ENCODE results near the gene ABHD8.
A peak's percentile ranks its signal among the peaks of the same experiment; 100 is the strongest.

Gene ABHD8

DNA sequence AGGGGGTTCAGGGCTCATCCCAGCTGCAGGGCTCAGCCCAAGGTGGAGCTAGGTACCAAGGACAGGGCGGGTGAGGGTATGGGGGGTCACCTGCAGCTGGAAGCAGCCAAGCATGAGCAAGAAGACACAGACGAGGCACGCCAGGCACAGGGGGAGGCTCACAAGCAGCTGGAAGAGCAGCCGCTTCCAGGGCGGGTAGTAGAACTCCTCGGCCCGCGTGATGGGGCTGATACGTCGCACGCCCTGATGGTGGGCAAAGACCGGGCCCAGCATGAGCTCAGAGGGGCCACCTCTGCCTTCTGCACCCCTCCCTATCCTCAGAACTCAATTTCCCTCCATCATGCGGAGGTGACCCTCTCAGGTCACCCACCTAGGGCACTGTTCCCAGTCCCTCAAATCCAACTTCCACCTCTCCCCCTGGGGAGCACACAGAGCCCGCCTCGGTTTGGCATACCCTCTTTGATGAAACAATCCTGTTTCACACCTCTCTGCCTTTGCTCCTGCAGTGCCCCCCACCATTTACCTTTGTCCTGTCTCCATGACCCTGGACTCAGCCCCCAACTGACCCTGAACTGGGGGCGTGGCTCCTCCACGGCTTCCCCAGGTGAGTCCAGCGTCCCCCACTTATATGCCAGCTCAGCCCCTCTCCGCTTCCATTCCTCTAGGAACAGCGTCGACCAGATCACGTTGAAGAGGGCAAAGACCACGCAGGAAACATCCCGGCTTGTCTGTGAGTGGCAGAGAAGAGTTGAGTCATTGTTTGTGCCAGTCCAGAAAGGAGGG is 27.2 kb upstream of the ABHD8 start:
- no peak overlapping the region for H3K4me3 ChIP-seq (ENCODE audit: low read length)
- no peak overlapping the region for H3K9ac ChIP-seq (ENCODE audit: low read length)
- peaks cover 8% of the 10 kb centered on the region for H3K4me1 ChIP-seq (ENCODE audit: control insufficient read depth, insufficient read depth, low read length)
- H3K27me3 ChIP-seq (ENCODE audit: control insufficient read depth, insufficient read depth, low read length): peaks cover 10% of the 10 kb centered on the region
- H3K27ac ChIP-seq (ENCODE audit: low read depth, low read length): no peak overlapping the region
- H3K36me3 ChIP-seq (ENCODE audit: control insufficient read depth, insufficient read depth, low read length): no peaks in the 10 kb centered on the region

DNA sequence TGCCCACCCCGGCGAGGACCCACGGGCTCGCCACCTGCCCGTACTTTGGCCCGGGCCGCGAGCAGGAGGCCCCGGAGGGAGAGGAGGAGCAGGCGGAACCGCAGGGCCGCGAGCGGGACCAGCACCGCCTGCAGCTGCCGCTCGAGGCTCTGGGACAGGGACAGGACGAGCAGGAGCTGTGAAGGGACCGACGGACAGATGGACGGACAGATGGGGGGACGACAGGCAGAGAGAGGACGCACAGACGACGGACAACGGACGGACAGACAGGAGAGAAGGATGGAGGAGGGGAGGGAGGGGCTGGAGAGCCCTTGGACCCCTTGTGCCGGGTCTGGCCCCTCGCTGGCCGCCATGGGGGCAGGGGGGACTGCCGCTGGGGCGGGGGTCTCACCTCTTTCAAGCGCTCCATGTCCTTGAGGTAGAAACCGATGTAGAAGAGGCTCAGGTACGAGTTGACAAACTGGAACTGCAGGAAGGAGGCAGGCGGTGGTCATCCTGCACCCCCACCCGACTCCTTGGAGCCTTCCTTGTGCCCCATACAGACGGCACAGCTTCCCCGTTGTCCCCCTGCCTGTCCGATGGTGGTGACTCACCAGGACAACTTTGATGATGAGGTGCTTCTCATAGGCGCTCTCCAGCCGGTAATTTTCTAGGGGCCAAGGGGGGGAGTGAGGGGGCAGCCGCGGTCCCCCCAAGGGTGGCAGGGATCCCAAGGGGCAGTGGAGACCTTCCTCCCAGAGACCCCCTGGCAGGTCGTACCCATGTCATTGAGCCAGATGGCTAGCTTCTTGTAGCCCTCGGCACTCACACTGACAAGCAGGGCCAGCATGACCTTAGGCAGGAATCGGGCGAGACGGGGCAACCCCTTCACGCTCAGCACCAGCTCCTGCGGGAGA is 26.4 kb upstream of the ABHD8 start:
- Histone ChIP-seq H3K4me1 (ENCODE audit: control insufficient read depth, insufficient read depth, low read length) (peaks cover 3% of the 10 kb centered on the region), H3K27me3 (ENCODE audit: control insufficient read depth, insufficient read depth, low read length) (peaks cover 10% of the 10 kb centered on the region), H3K9ac (ENCODE audit: low read length) (no peak overlapping the region), H3K27ac (ENCODE audit: low read depth, low read length) (no peak overlapping the region), H3K36me3 (ENCODE audit: control insufficient read depth, insufficient read depth, low read length) (no peaks in the 10 kb centered on the region), H3K4me3 (ENCODE audit: low read length) (no peak overlapping the region)

DNA sequence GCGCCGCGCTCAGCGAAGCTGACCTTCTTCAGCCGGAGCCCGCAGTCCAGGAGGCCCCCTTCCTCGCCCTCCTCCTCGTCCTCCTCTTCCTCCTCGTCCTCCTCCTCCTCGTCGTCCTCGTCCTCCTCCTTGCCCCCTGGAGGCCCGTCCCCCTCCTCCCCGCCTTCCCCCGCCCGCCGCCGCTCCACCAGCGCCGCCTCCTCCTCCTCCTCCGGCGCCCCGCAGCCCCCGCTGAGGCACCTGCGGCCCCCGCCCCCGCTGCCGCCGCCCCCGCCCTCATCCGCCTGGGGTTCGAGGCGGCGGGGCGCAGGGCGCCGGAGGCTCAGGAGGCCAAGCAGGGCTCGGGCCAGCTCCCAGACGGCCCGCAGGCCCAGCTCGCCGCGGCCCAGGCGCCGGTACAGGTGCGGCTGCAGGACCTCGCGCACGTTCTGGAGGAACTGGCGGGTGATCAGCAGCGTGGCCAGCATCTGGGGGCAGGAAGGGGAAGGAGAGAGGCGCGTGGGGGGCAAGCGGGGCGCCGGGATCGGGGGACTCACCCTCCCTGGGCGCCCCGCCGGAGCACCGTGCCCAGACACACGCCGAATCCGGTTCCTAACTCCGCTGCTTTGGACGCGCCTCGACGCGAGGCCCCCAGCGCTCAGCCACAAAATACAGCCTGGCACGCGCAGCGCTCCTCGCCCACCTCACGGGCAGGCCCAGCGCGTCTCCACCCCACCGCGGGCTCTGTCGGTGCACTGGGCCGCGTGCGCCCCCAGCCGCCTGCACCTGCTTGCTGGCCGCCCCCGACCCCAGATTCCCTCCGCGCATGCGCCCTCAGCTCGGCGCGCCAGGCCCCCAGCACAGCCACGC is 25.5 kb upstream of the ABHD8 start:
- Histone ChIP-seq H3K4me1 (ENCODE audit: control insufficient read depth, insufficient read depth, low read length) (peaks cover 3% of the 10 kb centered on the region), H3K9ac (ENCODE audit: low read length) (no peak overlapping the region), H3K36me3 (ENCODE audit: control insufficient read depth, insufficient read depth, low read length) (no peaks in the 10 kb centered on the region), H3K27me3 (ENCODE audit: control insufficient read depth, insufficient read depth, low read length) (peaks cover 10% of the 10 kb centered on the region), H3K27ac (ENCODE audit: low read depth, low read length) (no peak overlapping the region), H3K4me3 (ENCODE audit: low read length) (peak overlapping the region; percentile 36)

DNA sequence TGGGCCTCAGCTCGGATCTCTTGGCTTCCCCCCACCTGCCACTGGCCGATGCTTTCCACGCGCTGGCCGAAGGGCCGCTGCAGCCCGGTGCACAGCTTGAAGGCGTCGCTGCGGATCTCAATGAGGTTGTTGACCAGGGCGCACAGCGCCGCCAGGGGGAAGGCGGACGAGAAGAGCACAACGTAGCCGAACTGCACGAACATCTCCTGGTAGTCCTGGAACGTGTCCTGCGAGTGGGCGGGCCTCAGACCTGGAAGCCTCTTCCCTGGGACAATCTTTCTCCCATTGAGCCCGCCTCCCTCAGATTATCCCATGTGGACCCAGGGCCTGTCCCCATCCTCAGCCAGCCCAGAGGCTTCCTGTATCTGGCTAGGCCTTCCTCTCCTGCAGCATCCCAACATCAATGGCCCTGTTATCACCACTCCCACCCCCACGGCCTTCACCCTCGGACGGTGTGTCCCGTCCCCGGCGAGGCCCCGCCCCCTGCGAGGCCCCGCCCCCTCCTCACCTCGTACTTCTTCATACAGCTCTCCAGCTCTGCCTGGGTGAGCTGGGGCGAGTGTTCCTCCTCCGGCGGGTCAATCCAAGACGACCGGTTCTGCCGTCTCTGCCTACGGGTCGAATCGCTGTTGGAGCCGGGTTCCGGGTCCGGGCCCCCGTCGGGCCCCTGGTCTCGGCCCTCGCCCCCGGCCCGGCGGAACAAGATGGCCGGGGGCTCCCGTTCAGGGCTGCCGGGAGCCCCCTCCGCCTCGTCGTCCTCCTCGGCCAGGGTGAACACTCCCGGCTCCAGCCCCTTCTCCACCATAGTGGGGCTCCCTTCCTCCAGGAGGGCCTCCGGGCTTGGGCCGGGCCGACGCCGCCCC is 24.7 kb upstream of the ABHD8 start:
- Histone ChIP-seq H3K4me3 (ENCODE audit: low read length) (peak overlapping the region; percentile 36), H3K27ac (ENCODE audit: low read depth, low read length) (no peak overlapping the region), H3K4me1 (ENCODE audit: control insufficient read depth, insufficient read depth, low read length) (peaks cover 3% of the 10 kb centered on the region), H3K27me3 (ENCODE audit: control insufficient read depth, insufficient read depth, low read length) (peaks cover 10% of the 10 kb centered on the region), H3K9ac (ENCODE audit: low read length) (no peak overlapping the region), H3K36me3 (ENCODE audit: control insufficient read depth, insufficient read depth, low read length) (no peaks in the 10 kb centered on the region)

DNA sequence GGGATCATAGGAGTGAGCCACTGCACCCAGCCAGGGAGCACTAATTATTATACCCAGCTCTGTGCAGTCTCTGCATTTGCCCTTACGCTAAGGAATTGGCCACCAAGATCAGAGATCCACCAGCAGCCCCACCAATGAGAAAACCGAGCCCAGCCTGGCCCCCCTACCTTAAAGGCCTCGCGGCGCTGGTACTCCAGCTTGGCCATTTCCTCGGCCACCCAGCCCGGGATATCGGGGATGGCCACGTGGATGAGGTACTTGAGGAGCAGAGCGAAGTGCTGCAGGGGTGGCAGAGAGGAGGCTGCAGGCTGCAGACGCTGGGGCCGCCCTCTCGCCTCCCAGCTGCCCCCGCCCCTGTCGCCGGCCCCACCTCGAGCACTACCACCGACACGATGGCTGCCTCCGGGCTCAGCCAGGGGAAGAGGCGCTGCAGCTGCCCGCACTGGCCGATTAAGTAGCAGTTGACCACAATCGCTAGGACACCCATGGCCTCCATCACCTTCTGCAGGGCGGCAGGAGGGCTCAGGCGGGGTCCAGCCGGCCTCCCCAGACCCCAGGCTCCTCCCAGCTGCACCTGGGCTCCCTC is 23.9 kb upstream of the ABHD8 start:
- Histone ChIP-seq H3K27ac (ENCODE audit: low read depth, low read length) (no peak overlapping the region), H3K4me3 (ENCODE audit: low read length) (no peak overlapping the region), H3K4me1 (ENCODE audit: control insufficient read depth, insufficient read depth, low read length) (peaks cover 3% of the 10 kb centered on the region), H3K36me3 (ENCODE audit: control insufficient read depth, insufficient read depth, low read length) (peaks cover 3% of the 10 kb centered on the region), H3K9ac (ENCODE audit: low read length) (no peak overlapping the region), H3K27me3 (ENCODE audit: control insufficient read depth, insufficient read depth, low read length) (peaks cover 10% of the 10 kb centered on the region)

DNA sequence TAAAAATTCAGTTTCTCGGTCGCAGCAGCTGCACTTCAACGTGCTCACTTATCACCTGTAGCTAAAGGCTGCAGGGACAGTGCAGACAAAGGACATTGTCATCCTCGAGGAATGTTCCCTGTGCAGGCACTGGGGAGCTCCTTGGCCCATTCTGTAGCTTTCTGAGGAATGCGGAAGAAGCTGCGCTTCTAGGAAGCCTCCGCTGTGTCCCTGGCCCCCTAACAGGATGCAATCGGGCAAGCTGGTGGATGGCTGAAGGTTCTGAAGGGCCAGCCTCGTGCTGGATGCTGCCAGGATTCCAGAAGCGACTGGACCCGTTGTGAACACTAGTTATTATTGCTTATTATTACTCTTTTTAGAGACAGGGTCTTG is 23.4 kb upstream of the ABHD8 start:
- Histone ChIP-seq H3K36me3 (ENCODE audit: control insufficient read depth, insufficient read depth, low read length) (peaks cover 3% of the 10 kb centered on the region), H3K27me3 (ENCODE audit: control insufficient read depth, insufficient read depth, low read length) (peaks cover 10% of the 10 kb centered on the region), H3K9ac (ENCODE audit: low read length) (no peak overlapping the region), H3K27ac (ENCODE audit: low read depth, low read length) (no peak overlapping the region), H3K4me3 (ENCODE audit: low read length) (no peak overlapping the region), H3K4me1 (ENCODE audit: control insufficient read depth, insufficient read depth, low read length) (peaks cover 3% of the 10 kb centered on the region)

DNA sequence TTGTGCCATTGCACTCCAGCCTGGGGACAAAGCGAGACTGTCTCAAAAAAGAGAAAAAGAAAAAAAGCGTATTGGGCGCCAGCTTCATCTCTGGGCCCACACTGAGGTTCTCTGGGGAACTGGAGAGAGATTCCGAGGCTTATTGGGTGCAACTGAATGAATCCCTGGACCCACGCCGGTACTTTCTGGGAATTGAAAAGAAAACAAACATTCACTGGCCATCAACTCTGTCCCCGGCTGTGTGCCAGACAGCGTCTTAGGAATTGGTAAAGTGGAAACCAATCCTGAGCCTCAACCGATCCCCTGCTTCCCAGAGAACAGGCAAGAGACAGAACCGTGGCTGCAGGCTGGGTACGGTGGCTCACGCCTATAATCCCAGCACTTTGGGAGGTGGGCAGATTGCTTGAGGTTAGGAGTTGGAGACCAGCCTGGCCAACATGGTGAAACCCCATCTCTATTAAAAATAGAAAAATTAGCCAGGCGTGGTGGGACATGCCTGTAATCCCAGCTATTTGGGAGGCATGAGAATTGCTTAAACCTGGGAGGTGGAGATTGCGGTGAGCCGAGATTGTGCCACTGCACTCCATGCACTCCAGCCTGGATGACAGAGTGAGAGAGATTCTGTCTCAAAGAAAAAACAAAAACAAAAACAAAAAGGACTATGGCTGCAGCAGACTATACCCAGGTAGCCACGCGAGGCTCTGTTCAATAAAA is 22.8 kb upstream of the ABHD8 start:
- Histone ChIP-seq H3K4me1 (ENCODE audit: control insufficient read depth, insufficient read depth, low read length) (peaks cover 3% of the 10 kb centered on the region), H3K36me3 (ENCODE audit: control insufficient read depth, insufficient read depth, low read length) (peaks cover 3% of the 10 kb centered on the region), H3K4me3 (ENCODE audit: low read length) (no peak overlapping the region), H3K9ac (ENCODE audit: low read length) (no peak overlapping the region), H3K27ac (ENCODE audit: low read depth, low read length) (no peak overlapping the region), H3K27me3 (ENCODE audit: control insufficient read depth, insufficient read depth, low read length) (peaks cover 10% of the 10 kb centered on the region)

DNA sequence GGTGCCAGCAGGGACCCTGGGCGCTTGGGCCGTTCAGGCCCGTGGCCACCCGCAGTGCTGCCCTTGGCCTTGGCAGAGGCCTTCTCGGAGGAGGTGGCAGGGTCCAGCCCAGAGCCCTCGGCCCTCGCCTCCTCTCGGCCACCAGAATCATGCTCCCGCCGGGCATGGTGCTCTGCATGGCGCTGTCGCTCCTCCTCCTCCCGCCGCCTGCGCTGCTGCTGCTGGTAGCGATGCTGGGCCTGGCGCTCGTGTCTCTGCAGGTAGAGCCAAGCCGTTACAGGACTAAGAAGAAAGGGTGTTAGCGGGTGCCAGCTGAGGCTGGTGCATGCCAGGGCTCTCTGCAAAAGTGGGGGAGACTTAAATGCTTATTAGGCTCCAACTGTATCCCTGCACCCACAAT is 21.9 kb upstream of the ABHD8 start:
- no peak overlapping the region for H3K27ac ChIP-seq (ENCODE audit: low read depth, low read length)
- H3K4me1 ChIP-seq (ENCODE audit: control insufficient read depth, insufficient read depth, low read length): peaks cover 3% of the 10 kb centered on the region
- H3K27me3 ChIP-seq (ENCODE audit: control insufficient read depth, insufficient read depth, low read length): peaks cover 10% of the 10 kb centered on the region

DNA sequence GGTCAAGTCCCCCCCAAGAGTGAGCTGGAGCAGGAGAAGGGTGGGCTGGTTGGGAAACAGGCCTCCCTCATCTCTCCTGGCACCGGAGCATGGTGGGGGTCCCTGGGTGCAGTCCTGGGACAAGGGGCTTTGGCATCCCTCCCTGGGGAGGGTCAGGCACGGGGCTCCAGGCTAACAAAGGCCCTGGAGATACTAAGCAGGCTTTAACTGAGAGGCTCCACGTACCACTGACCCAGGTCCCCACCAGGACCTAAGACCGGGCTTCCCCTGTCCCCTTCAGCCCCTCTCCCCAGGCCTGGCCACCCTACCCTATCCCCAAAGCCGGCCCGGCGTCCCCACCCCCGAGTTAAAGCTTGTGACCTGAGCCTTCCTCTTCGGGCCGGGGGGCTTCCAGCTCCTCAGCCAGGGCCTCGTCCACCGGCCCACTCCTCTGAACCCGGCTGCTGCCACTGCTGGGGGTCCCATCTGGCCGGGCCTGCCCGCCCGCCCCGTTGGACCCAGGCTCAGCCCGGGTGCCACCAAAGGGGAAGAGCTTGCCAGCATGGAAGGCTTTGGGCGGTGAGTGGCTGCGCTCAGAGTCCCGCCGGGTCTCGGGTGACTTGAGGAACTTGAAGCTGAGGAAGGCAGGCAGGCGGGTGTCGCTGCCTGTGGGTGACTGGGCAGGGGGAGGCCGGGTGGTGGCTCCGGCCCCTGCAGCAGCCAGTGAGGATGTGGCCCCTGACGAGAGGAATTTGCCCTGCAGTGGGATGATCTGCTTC is 21.3 kb upstream of the ABHD8 start:
- Histone ChIP-seq H3K27ac (ENCODE audit: low read depth, low read length) (no peak overlapping the region), H3K4me3 (ENCODE audit: low read length) (no peak overlapping the region), H3K27me3 (ENCODE audit: control insufficient read depth, insufficient read depth, low read length) (peaks cover 6% of the 10 kb centered on the region), H3K9ac (ENCODE audit: low read length) (no peak overlapping the region), H3K4me1 (ENCODE audit: control insufficient read depth, insufficient read depth, low read length) (peaks cover 3% of the 10 kb centered on the region), H3K36me3 (ENCODE audit: control insufficient read depth, insufficient read depth, low read length) (peaks cover 10% of the 10 kb centered on the region)

More for the DNA sequence above, 21.9 kb upstream of the ABHD8 start:
- peaks cover 9% of the 10 kb centered on the region for H3K36me3 ChIP-seq (ENCODE audit: control insufficient read depth, insufficient read depth, low read length)
- H3K9ac ChIP-seq (ENCODE audit: low read length): no peak overlapping the region
- H3K4me3 ChIP-seq (ENCODE audit: low read length): no peak overlapping the region

DNA sequence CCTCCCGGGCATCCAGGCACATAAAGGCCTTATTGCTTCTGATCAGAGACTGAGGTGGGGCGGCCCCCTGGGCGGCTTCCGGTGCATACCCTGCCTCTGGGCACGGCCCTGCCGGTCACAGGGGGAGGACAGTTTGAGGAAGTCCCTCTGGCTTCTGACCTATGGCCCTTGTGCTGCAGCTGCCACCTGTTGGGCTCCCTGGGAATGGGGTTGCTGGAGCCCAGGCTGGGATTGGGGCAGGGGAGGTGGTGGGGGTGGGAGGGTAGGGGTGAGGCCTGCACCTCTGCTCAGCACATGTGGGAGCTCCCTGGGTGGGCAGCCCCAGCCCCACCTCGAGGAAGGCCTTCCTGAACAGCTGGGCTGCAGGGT is 20.7 kb upstream of the ABHD8 start:
- H3K4me3 ChIP-seq (ENCODE audit: low read length): no peak overlapping the region
- H3K27me3 ChIP-seq (ENCODE audit: control insufficient read depth, insufficient read depth, low read length): no peaks in the 10 kb centered on the region
- H3K9ac ChIP-seq (ENCODE audit: low read length): no peak overlapping the region
- peaks cover 3% of the 10 kb centered on the region for H3K4me1 ChIP-seq (ENCODE audit: control insufficient read depth, insufficient read depth, low read length)
- no peak overlapping the region for H3K27ac ChIP-seq (ENCODE audit: low read depth, low read length)
- H3K36me3 ChIP-seq (ENCODE audit: control insufficient read depth, insufficient read depth, low read length): peaks cover 13% of the 10 kb centered on the region
